Measurements from ENCODE around the gene AHI1. TPM values are rescaled to one million over a fixed set of nuclear protein-coding genes. Genes with fewer than 3 reads are reported as not detected.

AHI1 gene
- total and polyA plus RNA-seq, 11 donors = 5.7 to 17.1 (median 10.3) TPM

DNA sequence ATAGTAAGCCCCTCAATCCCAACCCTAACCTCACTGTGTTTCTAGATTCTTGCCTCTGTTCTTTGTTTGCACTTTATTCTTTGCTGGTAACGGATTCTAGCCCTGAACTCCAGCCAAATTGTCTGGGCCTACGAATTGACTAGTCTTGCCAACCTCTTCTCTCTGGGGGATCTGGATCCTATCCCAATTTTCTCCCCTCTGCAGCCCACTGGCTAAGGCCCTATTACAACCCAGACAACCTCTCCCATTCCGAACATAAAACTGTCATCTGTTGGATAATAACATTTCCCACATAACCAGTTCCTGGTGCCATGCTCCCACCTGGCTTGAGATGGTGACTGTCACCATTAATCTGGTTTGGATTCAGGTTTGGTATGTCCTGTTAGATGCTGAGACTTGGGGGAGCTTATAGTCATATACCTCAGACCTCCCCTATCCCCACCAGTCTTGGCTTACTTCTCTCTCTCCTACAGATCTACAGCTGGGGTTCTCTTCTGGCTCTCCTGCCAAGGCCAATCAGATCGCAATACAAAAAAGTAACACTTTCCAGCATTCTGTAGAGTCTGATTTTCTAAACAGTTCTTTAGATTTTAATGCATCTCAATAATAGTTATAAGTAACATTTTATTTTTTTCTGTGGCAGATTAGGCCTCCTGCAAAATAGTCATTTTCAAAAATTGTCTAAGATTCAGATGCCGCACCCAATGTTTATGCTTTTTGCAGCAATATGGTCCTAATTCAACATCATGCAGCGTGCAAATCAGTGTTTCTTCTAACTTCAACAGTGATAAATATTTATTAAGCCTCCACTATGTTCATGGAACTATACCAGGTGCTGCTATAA lies 29.8 kb upstream of the AHI1 start:
- DNase-seq = no peak
- Histone ChIP-seq H3K4me1 (peaks cover 0 to 3% (median 0%) of the 10 kb centered on the region in 12 donors), H3K36me3 (no peaks in the 10 kb centered on the region), H3K27me3 (no peaks in the 10 kb centered on the region), H3K9me3 (no peaks in the 10 kb centered on the region), H3K4me3 (no peak overlapping the region), H3K27ac (no peak overlapping the region)
- TF ChIP-seq, protein P1, sequence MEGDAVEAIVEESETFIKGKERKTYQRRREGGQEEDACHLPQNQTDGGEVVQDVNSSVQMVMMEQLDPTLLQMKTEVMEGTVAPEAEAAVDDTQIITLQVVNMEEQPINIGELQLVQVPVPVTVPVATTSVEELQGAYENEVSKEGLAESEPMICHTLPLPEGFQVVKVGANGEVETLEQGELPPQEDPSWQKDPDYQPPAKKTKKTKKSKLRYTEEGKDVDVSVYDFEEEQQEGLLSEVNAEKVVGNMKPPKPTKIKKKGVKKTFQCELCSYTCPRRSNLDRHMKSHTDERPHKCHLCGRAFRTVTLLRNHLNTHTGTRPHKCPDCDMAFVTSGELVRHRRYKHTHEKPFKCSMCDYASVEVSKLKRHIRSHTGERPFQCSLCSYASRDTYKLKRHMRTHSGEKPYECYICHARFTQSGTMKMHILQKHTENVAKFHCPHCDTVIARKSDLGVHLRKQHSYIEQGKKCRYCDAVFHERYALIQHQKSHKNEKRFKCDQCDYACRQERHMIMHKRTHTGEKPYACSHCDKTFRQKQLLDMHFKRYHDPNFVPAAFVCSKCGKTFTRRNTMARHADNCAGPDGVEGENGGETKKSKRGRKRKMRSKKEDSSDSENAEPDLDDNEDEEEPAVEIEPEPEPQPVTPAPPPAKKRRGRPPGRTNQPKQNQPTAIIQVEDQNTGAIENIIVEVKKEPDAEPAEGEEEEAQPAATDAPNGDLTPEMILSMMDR (IDR thresholded peaks at IDR 0.05) = no peak
- no peak for TF ChIP-seq POLR2A (IDR thresholded peaks at IDR 0.05)
- ATAC-seq = no peak
- 80 to 88% (median 85%) methylated on average over 6 of the region's 6 CpGs for WGBS, 4 donors
- intact Hi-C loops (cut with DNase I) = no loop called here

DNA sequence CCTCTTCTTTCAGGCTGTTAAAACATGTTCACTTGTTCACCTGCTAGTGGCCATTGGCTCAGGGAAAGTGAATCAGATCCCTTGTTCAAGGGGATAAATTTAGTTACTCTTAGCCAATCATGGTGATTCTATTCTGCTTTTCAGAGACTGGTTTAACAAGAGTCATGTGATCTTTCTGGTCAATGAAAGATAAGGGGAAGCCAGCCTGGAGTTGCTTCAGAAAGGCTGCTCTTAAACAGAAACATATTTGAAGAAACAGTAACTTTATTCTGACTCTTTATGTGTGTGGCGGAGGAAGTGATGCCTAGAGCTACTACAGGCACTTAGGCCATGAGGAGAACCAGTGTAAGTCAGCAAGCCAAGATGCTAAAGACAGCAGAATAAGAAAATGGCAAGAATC lies 28.1 kb upstream of the AHI1 start:
- no peaks in the 10 kb centered on the region for H3K36me3 ChIP-seq
- no peak overlapping the region for H3K4me3 ChIP-seq
- H3K27ac ChIP-seq = no peak overlapping the region
- WGBS, 4 donors = 92 to 97% (median 94%) methylated on average over 1 of the region's 1 CpG
- H3K9me3 ChIP-seq = no peaks in the 10 kb centered on the region
- ATAC-seq (no peak), DNase-seq (no peak)
- H3K27me3 ChIP-seq = no peaks in the 10 kb centered on the region
- TF ChIP-seq, protein P1 (IDR thresholded peaks at IDR 0.05) = no peak
- TF ChIP-seq POLR2A (IDR thresholded peaks at IDR 0.05) = no peak
- H3K4me1 ChIP-seq = peaks cover 0 to 3% (median 0%) of the 10 kb centered on the region in 12 donors
- intact Hi-C loops (cut with DNase I) = no loop called here

DNA sequence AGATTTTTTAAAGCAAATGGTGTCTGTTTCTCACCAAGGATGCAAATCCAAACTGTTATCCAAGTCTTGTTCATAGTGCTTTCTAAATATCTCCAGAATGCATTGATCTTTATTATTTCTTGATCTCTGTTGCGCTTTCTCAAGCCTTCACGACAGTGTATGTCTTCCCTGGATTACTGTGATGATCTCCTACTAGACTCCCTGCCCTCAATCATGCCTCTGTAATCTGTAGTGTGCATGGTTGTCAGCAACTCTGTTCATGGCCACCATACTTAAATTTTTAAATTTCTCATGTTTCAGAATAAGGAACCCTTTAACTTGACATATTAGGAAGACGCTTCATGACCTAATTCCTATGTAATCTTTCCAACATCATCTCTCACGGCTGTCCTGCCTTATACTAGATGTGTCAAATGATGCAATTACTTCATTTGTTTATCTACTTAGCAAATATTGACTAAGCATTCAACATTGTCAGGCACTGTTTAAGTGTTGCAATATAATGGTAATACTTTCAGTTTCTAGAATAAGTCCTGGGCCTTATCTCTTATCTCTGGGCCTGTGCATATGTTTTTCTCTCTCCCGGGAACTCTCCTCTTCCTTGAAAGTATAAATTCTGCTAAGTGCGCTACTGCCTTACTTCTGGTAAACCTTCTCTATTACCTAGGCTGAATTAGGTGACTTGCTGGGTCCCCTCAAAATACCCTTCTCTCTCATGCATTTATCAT lies 25.6 kb upstream of the AHI1 start:
- H3K4me3 ChIP-seq = no peak overlapping the region
- no peaks in the 10 kb centered on the region for H3K27me3 ChIP-seq
- peaks cover 0 to 3% (median 0%) of the 10 kb centered on the region in 12 donors for H3K4me1 ChIP-seq
- no peaks in the 10 kb centered on the region for H3K36me3 ChIP-seq
- intact Hi-C loops (cut with DNase I) = no loop called here
- ATAC-seq (no peak), DNase-seq (no peak)
- 80 to 82% (median 81%) methylated on average over 6 of the region's 6 CpGs for WGBS, 4 donors
- TF ChIP-seq, protein P1 (IDR thresholded peaks at IDR 0.05) = no peak
- no peak for TF ChIP-seq POLR2A (IDR thresholded peaks at IDR 0.05)
- H3K27ac ChIP-seq = no peak overlapping the region
- no peaks in the 10 kb centered on the region for H3K9me3 ChIP-seq

DNA sequence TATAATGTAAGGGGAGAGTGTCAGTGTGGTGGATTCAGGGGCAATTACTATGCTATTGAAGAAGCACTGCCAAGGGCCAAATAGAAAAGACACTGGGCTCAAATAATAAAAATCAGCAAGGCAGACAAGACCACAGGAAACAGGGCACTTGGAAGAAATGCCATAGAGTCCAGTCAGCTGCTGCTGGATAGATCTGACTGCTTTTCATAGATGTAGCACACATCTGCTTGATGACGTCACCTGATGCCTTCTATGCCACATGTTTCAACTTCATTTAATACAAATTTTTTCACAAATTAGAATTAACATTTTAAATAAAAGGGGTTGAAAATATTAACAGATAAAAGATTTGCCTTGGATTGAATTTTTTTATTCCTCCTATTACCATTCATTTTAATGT lies 23.9 kb upstream of the AHI1 start:
- intact Hi-C loops (cut with DNase I) = no loop called here
- H3K27me3 ChIP-seq = no peaks in the 10 kb centered on the region
- TF ChIP-seq POLR2A (IDR thresholded peaks at IDR 0.05) = no peak
- TF ChIP-seq, protein P1 (IDR thresholded peaks at IDR 0.05) = no peak
- 48 to 97% (median 73%) methylated on average over 1 of the region's 1 CpG for WGBS, 4 donors
- peaks cover 0 to 10% (median 0%) of the 10 kb centered on the region in 12 donors for H3K9me3 ChIP-seq
- H3K36me3 ChIP-seq = no peaks in the 10 kb centered on the region
- H3K4me1 ChIP-seq = peaks cover 0 to 3% (median 0%) of the 10 kb centered on the region in 12 donors
- no peak overlapping the region for H3K27ac ChIP-seq
- no peak for DNase-seq
- H3K4me3 ChIP-seq = no peak overlapping the region
- no peak for ATAC-seq

Data from heart left ventricle (tissue), 16 donors.